DMS114 treated with DMSO at 0.1 percent for 48 hours (cell line): ENCODE data around the gene PALM3.
"Not testable (repeated sequence)": the region's sequence is repeated elsewhere in the genome, so short reads cannot be mapped to it uniquely, and the experiment has no call there.

ENCODE experiments used
- DNase-seq: peaks from one replicate; lab custom pipeline; 2025; ENCODE audit not compliant: unreplicated experiment; lab: John Stamatoyannopoulos, UW

The PALM3 gene

DNA sequence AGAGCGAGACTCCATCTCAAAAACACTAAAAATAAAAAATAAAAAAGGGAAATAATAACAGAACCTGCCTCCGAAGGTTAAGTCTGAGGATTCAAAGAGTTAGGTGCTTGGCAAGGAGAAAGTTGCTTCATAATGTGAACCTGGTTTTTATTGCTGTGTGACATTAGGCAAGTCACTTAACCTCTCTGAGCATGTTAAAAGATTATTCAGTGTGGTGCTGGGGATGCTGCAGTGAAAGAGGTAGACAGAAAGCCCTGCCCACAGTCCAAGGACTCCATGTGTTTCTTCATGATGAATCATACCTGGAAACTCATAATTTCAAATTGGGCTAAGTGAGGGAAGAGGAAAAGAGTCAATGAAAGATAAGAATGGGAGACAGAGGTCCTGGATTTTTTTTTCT is 27.9 kb downstream of the PALM3 start:
- DNase-seq, result no peak

DNA sequence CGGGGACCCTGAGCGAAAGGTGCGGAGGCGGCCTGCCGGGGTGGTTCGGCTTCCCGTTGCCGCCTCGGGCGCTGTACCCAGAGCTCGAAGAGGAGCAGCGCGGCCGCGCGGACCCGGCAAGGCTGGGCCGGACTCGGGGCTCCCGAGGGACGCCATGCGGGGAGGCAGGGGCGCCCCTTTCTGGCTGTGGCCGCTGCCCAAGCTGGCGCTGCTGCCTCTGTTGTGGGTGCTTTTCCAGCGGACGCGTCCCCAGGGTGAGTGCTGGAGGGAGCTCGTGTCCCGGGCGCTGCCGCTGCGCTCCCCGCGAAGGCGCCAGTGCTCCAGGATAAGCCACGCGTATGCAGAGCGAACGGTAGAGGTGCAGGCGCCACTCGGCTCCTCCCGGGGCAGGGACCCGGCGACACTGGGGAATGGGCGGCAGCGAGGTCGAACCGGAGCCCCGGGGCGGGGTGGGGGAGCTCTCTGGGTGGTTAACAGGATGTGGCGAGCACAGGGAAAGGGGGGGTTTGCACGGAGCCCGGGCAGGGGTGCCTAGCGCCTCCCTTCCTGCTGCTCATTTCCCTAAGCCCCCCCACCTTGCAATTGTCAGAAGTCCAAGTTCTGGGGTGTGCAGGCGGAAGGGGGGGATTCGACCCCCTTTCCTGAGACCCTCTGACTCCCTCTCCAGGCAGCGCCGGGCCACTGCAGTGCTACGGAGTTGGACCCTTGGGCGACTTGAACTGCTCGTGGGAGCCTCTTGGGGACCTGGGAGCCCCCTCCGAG is 30.0 kb downstream of the PALM3 start, which contains the start of gene IL27RA:
IL27RA (plus strand) TSS at position 44 of the 762 bp plus-strand sequence; CDS start at position 155, 111 bp downstream.
- DNase-seq, result peak; percentile 47

DNA sequence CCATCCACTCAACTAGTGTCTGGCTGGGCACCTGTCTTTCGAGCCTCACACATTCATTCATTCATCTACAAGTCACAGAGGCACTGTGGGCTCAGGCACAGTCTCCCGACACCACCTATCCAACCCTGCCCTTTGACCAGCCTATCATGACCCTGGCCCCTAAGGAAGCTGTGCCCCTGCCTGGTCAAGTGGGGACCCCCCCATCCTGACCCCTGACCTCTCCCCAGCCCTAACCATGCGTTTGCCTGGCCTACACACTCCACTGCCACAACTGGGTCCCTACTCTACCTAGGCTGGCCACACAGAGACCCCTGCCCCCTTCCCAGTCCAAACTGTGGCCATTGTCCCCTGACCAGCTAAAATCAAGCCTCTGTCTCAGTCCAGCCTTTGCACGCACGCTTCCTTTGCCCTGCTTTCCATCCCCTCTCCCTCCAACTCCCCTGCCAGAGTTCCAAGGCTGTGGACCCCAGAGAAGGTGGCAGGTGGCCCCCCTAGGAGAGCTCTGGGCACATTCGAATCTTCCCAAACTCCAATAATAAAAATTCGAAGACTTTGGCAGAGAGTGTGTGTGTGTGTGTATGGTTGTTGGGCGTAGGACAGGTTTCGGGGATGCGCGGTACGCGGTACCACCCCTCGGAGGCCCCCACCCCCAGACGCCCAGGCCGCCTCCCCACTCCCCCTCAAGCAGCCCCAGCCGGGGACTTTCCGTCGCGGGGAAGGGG is 30.7 kb downstream of the PALM3 start:
- DNase-seq, result no peak

DNA sequence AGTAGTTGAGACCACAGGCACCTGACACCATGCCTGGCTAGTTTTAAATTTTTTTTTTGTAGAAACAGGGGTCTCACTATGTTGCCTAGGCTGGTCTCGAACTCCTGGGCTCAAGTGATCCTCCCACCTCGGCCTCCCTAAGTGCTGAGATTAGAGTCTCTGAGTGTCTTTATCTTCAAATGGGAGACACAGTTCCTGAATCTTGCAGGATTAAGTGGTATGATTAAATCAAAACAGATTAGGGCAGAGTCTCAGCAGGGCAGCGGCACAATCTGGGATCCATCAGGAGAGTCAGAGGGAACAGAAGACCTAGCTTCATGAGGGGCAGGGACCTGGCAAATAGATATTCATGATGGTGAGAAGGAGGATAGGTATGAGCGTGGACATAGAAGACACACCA is 33.0 kb downstream of the PALM3 start:
- DNase-seq, result no peak

DNA sequence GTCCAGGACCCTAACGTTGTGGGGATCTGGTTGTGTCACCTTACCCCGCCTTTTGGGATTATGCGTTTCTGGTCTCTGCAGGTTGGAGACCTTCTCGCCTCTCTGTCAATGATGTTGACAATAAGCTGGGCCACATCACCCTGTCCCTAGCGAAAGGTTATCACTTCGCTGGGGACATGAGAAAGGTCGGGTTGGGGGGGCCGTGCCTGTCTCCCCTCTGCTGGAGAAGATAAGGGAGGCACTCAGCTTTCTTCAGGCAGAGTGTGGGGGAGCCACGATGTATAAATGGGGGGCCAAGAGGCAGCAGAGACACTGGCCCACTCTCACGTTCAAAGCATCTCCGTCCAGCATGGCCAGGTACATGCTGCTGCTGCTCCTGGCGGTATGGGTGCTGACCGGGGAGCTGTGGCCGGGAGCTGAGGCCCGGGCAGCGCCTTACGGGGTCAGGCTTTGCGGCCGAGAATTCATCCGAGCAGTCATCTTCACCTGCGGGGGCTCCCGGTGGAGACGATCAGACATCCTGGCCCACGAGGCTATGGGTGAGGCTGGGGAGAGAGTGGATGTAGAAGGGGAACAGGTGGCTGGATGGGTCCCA is 33.9 kb downstream of the PALM3 start, which contains the start of gene RLN3:
RLN3 (plus strand) TSS at position 293 of the 595 bp plus-strand sequence; CDS start at position 350, 57 bp downstream.
- no peak for DNase-seq

DNA sequence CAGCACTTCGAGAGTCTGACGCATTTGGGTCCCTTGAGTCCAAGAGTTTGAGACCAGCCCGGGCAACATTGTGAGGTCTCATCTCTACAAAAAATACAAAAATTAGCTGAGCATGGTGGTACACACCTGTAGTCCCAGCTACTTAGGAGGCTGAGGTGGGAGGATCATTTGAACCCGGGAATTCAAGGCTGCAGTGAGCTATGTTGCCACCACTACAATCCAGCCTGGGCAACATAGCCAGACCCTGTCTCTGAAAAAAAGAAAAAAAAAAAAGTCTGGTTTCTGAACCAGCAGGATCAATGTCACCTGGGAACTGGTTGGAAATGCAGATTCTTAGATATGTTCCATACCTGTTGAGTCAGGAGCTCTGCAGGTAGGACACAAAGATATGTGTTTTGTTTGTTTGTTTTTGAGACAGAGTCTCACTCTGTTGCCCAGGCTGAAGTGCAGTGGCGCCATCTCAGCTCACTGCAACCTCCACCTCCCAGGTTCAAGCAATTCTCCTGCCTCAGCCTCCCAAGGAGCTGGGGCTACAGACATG is 35.2 kb downstream of the PALM3 start:
- not testable (repeated sequence) for DNase-seq

DNA sequence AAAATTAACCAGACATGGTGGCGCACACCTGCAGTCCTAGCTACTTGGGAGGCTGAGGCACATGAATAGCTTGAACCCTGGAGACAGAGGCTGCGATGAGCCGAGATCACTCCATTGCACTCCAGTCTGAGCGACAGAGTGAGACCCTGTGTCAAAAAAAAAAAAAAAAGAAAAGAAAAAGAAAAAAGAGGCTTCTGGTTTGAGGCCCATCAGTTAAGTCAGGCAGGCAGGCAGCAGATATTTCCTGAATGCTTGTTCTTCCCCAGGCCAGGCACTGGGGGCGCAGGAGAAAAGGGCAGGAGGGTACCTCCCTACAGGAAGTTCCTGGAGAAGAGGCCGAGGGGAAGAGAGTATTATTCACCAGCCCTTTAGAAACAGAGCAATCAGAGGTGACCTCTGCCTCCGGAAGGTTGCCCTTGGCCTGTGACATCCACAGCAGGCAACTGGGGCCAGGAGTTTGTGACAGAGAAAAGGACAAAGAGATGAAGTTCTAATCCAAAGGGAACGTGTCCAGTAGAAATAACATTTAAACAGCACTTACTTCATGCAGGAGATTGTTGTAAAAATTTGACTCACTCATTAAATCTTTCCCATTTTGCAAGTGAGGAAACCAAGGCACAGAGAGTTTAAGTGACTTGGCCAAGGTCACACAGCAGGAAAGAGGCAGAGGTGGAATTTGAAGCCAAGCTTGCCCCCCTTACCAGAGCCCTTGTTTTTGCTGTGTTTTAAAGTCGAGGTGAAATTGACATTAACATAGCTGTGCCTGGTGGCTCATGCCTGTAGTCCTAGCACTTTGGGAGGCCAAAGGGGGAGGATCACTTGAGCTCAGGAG is 38.3 kb downstream of the PALM3 start:
- peak; percentile 18 for DNase-seq

DNA sequence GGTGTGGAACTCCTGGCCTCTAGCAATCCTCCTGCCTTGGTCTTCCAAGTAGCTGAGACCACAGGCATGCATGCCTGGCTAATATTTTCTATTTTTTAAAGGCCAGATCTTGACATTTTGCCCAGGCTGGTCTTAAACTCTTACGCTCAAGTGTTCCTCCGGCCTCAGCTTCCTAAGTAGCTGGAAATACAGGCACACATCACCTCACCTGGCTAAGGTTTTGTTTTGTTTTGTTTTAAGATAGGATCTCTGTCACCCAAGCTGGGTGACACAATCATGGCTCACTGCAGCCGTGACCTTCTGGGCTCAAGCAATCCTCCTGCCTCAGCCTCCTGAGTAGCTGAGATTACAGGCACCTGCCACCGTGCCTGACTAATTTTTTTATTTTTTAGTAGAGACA is 39.4 kb downstream of the PALM3 start:
- no peak for DNase-seq

DNA sequence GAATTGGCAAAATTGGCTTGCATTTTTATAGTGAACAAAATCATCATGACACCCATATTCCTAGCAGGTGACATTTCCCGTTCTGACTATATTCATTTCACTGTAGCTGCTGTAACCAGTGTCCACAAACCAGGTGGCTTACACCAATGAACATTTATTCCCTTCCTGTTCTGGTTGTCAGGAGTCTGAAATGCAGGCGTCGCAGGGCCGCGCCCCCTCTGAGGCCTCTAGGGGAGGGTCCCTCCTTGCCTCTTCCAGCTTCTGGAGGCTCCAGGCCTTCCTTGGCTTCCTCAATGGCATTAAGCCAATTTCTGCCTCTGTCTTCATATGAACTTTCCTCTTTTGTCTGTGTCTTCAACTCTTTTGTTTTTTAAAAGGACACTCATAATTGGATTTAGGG is 40.4 kb downstream of the PALM3 start:
- DNase-seq, result no peak

DNA sequence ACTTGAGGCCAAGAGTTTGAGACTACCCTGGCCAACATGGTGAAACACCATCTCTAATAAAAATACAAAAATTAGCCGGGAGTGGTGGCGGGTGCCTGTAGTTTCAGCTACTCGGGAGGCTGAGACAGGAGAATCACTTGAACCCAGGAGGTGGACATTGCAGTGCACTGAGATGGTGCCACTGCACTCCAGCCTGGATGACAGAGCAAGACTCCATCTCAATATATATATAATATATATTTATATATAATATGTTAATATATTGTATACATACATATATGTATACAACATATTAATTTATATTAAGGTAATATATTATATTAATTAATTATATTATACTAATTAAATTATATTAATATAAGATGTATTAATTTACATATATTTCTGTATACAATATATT is 42.1 kb downstream of the PALM3 start:
- DNase-seq, result not testable (repeated sequence)

DNA sequence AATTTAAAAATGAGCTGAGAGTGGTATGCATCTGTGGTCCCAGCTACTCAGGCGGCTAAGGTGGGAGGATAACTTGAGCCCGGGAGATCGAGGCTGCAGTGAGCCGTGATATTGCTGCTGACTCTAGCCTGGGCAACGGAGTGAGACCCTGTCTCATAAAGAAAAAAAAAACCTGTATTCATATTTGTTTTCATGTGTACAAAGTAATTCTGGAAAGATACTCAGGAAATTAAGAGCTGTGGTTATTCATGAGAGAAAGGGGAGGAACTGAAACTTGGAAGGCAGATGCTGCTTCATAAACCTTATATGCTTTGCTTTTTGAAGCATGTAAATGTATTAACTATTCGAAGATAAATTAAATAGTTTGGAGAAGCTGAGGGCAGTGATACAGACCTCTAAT is 42.8 kb downstream of the PALM3 start:
- DNase-seq, result no peak

DNA sequence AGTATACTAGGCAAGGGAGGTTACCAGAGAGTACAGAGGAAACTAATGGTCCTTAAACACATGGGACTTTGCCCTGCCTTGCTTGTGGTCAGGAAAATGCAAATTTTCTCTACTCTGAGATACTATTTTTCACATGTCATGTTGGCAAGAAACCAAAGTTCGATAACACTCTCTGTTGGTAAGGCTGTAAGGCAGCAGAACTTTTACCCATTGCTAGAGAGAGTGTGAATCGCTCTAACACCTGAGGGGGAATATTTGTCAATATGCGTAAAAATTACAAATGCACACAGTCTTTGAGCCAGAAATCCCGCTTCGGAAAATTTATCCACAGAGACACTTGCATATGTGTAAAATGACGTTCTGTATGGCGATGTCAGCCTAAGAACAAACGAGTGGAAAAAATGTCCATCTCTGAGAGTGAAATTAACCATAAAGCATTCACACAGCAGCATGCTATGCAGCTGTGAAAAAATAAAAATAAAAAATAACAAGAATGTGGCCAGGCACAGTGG is 46.3 kb downstream of the PALM3 start:
- no peak for DNase-seq

DNA sequence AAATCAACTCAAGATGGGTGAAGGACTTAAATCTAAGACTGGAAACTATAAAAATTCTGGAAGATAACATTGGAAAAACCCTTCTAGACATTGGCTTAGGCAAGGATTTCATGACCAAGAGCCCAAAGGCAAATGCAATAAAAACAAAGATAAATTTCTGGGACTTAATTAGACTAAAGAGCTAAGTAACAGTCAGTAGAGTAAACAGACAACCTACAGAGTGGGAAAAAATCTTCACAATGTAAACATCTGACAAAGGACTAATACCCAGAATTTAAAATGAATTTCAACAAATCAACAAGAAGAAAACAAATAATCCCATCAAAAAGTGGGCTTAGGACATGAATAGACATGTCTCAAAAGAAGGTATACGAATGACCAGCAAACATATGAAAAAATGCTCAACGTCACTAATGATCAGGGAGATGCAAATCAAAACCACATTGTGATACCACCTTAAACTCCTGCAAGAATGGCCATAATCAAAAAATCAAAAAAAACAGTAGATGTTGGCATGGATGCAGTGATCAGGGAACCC is 49.4 kb downstream of the PALM3 start:
- DNase-seq, result no peak

DNA sequence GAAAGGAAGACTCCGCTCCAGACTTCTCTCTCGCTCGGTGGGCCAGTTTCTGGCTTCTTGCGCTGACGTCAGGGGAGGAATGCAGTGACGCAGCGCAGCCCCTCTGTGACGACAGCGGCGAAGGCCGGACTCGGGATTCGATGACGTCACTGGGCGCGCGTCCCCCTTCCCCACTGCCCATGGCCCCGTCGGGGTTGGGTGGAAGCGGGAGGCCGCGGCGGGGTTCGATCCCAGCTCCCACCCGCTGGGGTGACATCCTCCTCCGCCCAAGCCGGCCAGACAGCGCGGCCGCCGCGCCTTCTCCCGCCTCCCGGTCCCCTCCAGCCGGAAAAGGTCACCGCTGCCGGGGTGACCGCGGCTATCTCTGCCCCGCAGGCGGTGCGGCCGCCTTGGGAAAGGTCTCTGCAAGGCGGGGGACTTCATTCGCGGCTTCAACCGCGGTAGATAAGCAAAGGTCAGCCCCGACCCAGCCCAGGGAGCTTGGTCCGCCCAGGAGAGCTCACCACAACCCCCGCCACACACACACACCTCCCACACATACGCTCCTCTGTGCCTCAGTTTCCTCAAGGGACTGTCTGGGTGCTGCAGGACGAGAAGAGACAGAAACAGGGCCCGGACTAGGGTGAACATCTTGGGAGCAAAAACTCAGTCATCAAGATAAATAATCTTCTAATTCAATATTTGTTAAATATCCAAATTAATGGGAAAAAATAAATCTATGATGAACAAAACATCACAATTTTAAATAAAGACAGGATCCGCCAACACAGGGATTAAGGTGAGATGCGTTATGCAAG is 54.9 kb downstream of the PALM3 start:
- DNase-seq, result no peak

DNA sequence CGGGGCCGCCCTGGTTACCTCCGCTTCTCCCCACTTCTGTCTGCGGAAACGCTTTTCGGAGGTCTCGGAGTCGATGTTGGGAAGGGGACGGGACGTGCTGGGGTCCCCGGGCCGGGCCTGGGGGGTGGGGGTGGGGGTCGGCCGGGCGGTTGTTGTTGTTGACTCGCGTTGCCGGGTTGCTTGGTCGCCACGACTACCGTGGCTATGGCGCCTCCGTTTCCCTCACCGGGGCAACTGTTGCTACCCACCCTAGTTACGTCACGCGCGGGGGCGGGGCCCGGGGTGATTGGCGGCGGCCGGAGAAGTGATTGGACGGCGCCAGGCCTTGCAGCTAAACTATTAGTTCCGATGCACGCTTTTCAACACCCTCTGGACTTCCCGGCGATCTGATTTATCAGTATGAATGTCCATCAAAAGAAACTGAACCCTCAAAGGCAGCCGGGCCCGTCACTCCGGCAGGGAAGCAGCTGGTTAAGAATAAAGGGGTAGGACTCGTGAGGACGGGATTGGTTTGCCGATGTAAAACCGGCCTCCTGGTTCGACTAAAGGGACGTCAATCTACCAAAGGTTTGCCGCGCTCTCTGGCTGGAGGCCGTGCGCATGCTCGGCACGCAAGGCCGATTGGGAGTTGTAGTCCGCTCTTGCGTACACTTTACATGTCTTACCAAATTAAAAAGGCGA is 55.7 kb downstream of the PALM3 start, which contains the start of gene RFX1:
RFX1 (minus strand) TSS at position 236 of the 681 bp plus-strand sequence. CDS start 12,477 bp downstream, outside the sequence.
- DNase-seq, result peak; percentile 97

DNA sequence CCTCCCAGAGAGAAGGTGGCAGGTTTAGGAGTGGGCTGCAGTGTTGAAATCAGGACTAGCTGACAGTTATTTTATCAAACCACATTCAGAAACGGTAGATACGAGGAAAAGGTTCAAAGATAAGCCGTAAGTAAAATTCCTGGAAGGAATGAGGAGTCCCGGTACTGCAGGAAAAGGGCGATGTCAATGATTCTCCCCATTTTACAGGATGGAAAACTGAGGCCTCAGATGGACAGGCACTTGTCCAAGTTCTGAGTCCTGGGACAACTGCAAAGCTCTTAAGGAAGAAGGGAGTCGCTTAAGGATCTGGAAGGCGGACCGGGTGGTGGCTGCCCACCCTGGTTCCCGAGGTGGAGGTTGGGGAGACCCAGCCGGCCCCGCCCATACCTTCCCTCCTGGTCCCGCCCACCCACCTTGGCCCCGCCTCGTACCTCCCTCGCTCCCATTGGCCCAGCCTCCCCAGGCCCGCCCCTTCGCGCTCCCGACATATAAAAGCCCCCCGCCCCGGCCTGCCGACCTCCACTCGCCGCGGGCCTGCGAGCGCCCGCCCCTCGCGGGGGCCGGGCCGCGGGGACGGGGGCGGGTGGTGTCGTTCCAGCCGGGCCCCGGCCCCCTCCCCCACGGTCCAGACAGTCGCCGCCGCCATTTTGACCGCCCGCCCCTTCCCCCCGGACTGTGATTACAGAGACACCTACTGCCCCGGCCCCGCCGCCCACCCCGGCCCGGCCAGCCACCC is 56.4 kb downstream of the PALM3 start:
- DNase-seq, result peak; percentile 22

DNA sequence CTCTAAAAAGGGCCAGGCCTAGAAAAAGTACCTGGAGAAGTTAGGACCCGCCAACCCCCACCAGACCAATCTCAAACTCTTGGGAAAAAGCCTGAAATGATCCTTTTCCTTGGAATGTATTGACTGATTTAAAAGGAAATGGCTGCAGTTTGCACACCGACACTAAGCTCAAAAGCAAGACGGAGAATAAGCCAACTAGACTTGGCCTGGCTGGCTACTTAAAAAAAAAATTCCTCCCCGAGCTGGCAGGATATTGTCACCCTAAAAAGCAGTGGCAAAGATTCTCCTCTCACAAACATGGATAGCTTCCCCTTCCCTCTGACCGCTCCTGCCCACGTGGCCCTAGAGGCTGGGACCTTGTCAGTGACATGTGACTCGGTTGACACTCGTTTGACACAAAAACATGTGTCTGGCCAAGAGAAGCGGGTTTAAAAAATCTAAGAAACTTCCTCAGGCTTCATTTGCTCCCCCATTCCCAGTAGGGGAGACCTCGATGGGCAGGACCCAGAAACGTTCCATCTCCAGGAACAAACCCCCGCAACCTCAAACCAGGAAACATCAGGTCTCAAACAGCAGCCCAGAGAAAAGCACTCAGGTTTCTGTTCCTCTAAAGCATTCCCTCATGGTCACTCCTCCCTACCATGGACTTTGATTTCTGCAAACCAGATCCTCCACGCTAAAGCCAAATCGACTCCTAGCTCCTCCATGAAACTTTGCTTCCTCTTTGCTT is 57.1 kb downstream of the PALM3 start:
- DNase-seq, result peak; percentile 6
